Sigmoid colon (tissue), 4 donors: Measurements from ENCODE around the gene CEP164.
"Not testable (repeated sequence)": the region's sequence is repeated elsewhere in the genome, so short reads cannot be mapped to it uniquely, and the experiment has no call there.

ENCODE experiments used
- POLR2AphosphoS5 ChIP-seq, 4 donors: sonication (generic); formaldehyde crosslinking; IDR thresholded peaks; one replicate each; pipeline ENCODE4 v1.6.1; 2017; ENCODE audit warnings: antibody characterized with exemption in 4 of 4
- TF ChIP-seq, protein P1 (sequence below), 4 experiments: fragments of 450-650 bp in 3 of 4; fragments of 200-600 bp in 1 of 4; IDR thresholded peaks; one replicate each; pipeline ENCODE4 v1.5.1; 2016 to 2019; ENCODE audit warnings: antibody characterized with exemption in 4 of 4, mild to moderate bottlenecking in 3 of 4, moderate library complexity in 2 of 4

DNA sequence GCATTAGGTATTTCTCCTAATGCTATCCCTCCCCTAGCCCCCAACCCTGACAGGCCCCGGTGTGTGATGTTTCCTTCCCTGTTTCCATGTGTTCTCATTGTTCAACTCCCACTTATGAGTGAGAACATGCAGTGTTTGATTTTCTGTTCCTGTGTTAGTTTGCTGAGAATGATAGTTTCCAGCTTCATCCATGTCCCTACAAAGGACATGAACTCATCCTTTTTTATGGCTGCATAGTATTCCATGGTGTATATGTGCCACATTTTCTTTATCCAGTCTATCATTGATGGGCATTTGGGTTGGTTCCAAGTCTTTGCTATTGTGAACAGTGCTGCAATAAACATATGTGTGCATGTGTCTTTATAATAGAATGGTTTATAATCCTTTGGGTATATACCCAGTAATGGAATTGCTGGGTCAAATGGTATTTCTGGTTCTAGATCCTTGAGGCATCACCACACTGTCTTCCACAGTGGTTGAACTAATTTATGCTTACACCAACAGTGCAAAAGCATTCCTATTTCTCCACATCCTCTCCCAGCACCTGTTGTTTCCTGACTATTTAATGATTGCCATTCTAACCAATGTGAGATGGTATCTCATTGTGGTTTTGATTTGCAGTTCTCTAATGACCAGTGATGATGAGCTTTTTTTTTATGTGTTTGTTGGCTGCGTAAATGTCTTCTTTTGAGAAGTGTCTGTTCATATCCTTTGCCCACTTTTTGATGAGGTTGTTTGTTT lies 71.6 kb downstream of the CEP164 start:
- not testable (repeated sequence) for TF ChIP-seq POLR2AphosphoS5 (IDR thresholded peaks at IDR 0.05)
- TF ChIP-seq, protein P1, sequence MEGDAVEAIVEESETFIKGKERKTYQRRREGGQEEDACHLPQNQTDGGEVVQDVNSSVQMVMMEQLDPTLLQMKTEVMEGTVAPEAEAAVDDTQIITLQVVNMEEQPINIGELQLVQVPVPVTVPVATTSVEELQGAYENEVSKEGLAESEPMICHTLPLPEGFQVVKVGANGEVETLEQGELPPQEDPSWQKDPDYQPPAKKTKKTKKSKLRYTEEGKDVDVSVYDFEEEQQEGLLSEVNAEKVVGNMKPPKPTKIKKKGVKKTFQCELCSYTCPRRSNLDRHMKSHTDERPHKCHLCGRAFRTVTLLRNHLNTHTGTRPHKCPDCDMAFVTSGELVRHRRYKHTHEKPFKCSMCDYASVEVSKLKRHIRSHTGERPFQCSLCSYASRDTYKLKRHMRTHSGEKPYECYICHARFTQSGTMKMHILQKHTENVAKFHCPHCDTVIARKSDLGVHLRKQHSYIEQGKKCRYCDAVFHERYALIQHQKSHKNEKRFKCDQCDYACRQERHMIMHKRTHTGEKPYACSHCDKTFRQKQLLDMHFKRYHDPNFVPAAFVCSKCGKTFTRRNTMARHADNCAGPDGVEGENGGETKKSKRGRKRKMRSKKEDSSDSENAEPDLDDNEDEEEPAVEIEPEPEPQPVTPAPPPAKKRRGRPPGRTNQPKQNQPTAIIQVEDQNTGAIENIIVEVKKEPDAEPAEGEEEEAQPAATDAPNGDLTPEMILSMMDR (IDR thresholded peaks at IDR 0.05): not testable (repeated sequence)
